PC-3 (cell line): ENCODE results near the gene MBOAT1. TPM values are rescaled to one million over a fixed set of nuclear protein-coding genes. Genes with fewer than 3 reads are reported as not detected.

Source experiments
- ATAC-seq: fragments of 200-7000 bp; cut with Tn5 transposase; 2 replicates; pipeline ENCODE4 v1.9.1; 2020; ENCODE audit warnings: mild to moderate bottlenecking, moderate library complexity
- BruUV-seq: library from RNA; stranded (reverse); fragments of 400-500 nt; replicated peaks from 2 replicates; lab custom pipeline; 2021; lab: Mats Ljungman, UMichigan
- CTCF ChIA-PET: fragments of 300-600 bp; sonication (Branson Sonifier 250); formaldehyde crosslinking; loops from one replicate; lab custom pipeline; 2022; ENCODE audit warnings: antibody characterized with exemption; lab: Charles Lee
- POLR2A ChIA-PET: fragments of 300-600 bp; sonication (Branson Sonifier 250); formaldehyde crosslinking; loops from one replicate; lab custom pipeline; 2022; ENCODE audit warnings: antibody characterized with exemption; ENCODE audit not compliant: unreplicated experiment; lab: Charles Lee
- DNase-seq: peaks from one replicate; pipeline ENCODE4 v3.0.0-alpha.2; 2015
- H2AFZ ChIP-seq: fragments of 300-600 bp; sonication (generic); 2 replicates; pipeline ENCODE4 v1.6.0; 2016; ENCODE audit warnings: antibody characterized with exemption, low read length
- H3F3A ChIP-seq: fragments of 300-600 bp; sonication (generic); one replicate; pipeline ENCODE4 v1.6.0; 2017; ENCODE audit warnings: antibody characterized with exemption, low read length, control low read depth, mild to moderate bottlenecking; ENCODE audit not compliant: unreplicated experiment
- H3K27ac ChIP-seq: fragments of 300-600 bp; sonication (generic); 2 replicates; pipeline ENCODE4 v1.5.1; 2016; ENCODE audit warnings: mild to moderate bottlenecking, low read length
- H3K27me3 ChIP-seq: fragments of 300-600 bp; sonication (generic); 2 replicates; pipeline ENCODE4 v1.6.1; 2016; ENCODE audit warnings: low read length, mixed read lengths
- H3K36me3 ChIP-seq: fragments of 300-600 bp; sonication (generic); 2 replicates; pipeline ENCODE4 v1.6.1; 2016; ENCODE audit warnings: low read depth, mixed run types, low read length, mixed read lengths
- H3K4me1 ChIP-seq: fragments of 300-600 bp; sonication (generic); 2 replicates; pipeline ENCODE4 v1.5.1; 2016; ENCODE audit warnings: low read length; ENCODE audit not compliant: insufficient read depth
- H3K4me2 ChIP-seq: fragments of 300-600 bp; sonication (generic); 2 replicates; pipeline ENCODE4 v1.6.0; 2016; ENCODE audit warnings: low read length
- H3K4me3 ChIP-seq: fragments of 300-600 bp; sonication (generic); 2 replicates; pipeline ENCODE4 v1.5.1; 2016; ENCODE audit warnings: mild to moderate bottlenecking, low read length, mixed read lengths
- H3K79me2 ChIP-seq: fragments of 300-600 bp; sonication (generic); 2 replicates; pipeline ENCODE4 v1.6.1; 2017; ENCODE audit warnings: low read length, mixed read lengths
- H3K9ac ChIP-seq: fragments of 300-600 bp; sonication (generic); 2 replicates; pipeline ENCODE4 v1.6.0; 2016; ENCODE audit warnings: mild to moderate bottlenecking, low read length
- H3K9me2 ChIP-seq: fragments of 300-600 bp; sonication (generic); replicated peaks from 2 replicates; pipeline ENCODE4 v1.6.1; 2016; ENCODE audit warnings: mixed run types, low read length, mixed read lengths
- H3K9me3 ChIP-seq: fragments of 300-600 bp; sonication (generic); 2 replicates; pipeline ENCODE4 v1.6.1; 2016; ENCODE audit warnings: low read length, mixed read lengths
- H4K20me1 ChIP-seq: fragments of 300-600 bp; sonication (generic); 2 replicates; pipeline ENCODE4 v1.6.1; 2016; ENCODE audit warnings: low read length, mixed read lengths
- EZH2 ChIP-seq: fragments of 300-600 bp; sonication (generic); IDR thresholded peaks from one replicate; pipeline ENCODE4 v1.6.1; 2017; ENCODE audit warnings: antibody characterized with exemption, mild to moderate bottlenecking, low read length; ENCODE audit not compliant: unreplicated experiment
- EZH2phosphoT487 ChIP-seq: fragments of 300-600 bp; sonication (generic); IDR thresholded peaks from 2 replicates; pipeline ENCODE4 v1.6.1; 2018; ENCODE audit warnings: mild to moderate bottlenecking, antibody characterized with exemption, low read length, borderline replicate concordance
- intact Hi-C: fragments of 100-400 bp; cut with micrococcal nuclease; formaldehyde crosslinking; loops from 2 replicates; pipeline ENCODE4 v1.9.0; 2023
- total RNA-seq: library from RNA; depleted of rRNA; stranded (reverse); fragments of >200 nt; gene quantifications from 2 replicates; pipeline ENCODE4 v1.2.3, GENCODE V29; 2014
- TF ChIP-seq, protein P1 (sequence below): fragments of 300-600 bp; sonication (generic); conservative IDR thresholded peaks from 2 replicates; pipeline ENCODE4 v1.5.1; 2017; ENCODE audit warnings: antibody characterized with exemption, low read depth, mild to moderate bottlenecking, low read length

MBOAT1 gene
- total RNA-seq, 1 experiment from 2014 or later = 8.4 TPM

DNA sequence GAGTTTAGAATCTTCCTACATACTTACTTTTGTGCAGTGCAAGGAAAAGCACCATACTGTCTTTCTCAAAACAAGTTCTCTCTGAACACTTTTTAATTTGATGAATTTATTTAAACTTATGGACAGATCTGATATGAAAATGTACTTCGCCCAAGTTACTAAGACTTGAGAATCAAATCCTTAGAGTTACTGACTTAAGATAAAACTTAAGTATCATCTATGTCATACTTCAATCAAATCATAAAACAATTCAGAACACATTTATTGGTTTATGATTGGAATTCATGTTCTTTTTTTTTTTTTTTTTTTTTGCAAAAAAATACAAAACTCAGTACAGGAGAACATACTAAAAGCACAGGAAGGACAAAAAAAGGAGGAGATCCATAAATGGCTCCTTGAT lies 77.7 kb downstream of the MBOAT1 start:
- intact Hi-C loops = no loop called here
- no TSS peak for BruUV-seq
- POLR2A ChIA-PET = no interaction called here

DNA sequence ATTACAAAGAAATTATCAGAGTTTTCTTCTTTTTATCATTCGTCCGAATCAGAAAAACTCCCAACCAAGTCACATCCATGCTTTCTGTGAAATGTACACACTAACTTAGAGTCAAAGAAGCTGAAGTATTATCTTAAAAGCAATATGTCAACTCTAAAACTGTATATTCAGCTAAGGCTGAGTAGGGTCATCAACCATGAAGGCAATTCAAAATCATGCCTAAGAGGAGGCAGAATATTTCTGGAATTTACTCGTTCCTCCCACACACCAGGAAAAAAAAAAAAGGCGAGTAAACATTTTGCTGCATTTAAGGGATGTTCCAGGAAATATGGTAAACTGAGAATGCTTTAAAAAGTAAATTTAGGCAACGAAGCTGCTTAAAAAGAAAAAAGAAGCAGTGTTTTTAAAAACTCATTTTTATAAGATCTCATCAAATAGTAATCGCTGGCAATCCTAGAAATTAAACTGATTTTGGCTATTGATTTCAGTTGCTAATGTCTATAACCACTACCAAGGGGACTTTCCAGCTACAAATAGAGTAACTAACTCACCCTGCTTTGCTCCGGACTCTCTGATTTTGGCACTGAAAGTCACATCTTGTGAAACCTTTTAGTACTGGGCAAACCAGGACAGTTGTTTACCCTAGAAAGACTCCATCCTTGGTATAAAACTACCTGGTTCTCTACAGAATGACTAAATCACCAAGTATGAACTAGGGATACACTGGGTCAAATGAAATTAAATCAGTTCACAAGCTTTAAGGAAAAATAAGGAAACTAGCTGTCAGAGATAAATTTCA lies 82.8 kb downstream of the MBOAT1 start:
- ATAC-seq = no peak
- BruUV-seq = no TSS peak
- no peaks in the 10 kb centered on the region for H3K9me2 ChIP-seq
- no peaks in the 10 kb centered on the region for H3K9me3 ChIP-seq
- H3F3A ChIP-seq = no peaks in the 10 kb centered on the region
- no peak overlapping the region for H3K27ac ChIP-seq
- H3K27me3 ChIP-seq = no peaks in the 10 kb centered on the region
- H3K79me2 ChIP-seq = no peaks in the 10 kb centered on the region
- H2AFZ ChIP-seq = no peak overlapping the region
- TF ChIP-seq EZH2 (no peak), EZH2phosphoT487 (no peak)
- TF ChIP-seq, protein P1, sequence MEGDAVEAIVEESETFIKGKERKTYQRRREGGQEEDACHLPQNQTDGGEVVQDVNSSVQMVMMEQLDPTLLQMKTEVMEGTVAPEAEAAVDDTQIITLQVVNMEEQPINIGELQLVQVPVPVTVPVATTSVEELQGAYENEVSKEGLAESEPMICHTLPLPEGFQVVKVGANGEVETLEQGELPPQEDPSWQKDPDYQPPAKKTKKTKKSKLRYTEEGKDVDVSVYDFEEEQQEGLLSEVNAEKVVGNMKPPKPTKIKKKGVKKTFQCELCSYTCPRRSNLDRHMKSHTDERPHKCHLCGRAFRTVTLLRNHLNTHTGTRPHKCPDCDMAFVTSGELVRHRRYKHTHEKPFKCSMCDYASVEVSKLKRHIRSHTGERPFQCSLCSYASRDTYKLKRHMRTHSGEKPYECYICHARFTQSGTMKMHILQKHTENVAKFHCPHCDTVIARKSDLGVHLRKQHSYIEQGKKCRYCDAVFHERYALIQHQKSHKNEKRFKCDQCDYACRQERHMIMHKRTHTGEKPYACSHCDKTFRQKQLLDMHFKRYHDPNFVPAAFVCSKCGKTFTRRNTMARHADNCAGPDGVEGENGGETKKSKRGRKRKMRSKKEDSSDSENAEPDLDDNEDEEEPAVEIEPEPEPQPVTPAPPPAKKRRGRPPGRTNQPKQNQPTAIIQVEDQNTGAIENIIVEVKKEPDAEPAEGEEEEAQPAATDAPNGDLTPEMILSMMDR = no peak
- POLR2A ChIA-PET = no interaction called here
- H3K36me3 ChIP-seq = no peaks in the 10 kb centered on the region
- DNase-seq = no peak
- intact Hi-C loops = no loop called here
- H3K4me3 ChIP-seq = no peak overlapping the region
- H3K9ac ChIP-seq = no peak overlapping the region
- peaks cover 8% of the 10 kb centered on the region for H3K4me1 ChIP-seq
- H4K20me1 ChIP-seq = no peaks in the 10 kb centered on the region
- CTCF ChIA-PET = interaction anchor here (0.6 kb wide), 1 partner anchor 30 kb away, joined by 3 read pairs; no protein-coding TSS in a partner anchor
- no peak overlapping the region for H3K4me2 ChIP-seq

More for the DNA sequence above, 77.7 kb downstream of the MBOAT1 start:
- ATAC-seq (no peak), DNase-seq (no peak)
- no peaks in the 10 kb centered on the region for H4K20me1 ChIP-seq
- H3K9ac ChIP-seq = no peak overlapping the region
- CTCF ChIA-PET = no interaction called here
- no peaks in the 10 kb centered on the region for H3F3A ChIP-seq
- peaks cover 8% of the 10 kb centered on the region for H3K4me1 ChIP-seq
- H3K79me2 ChIP-seq = no peaks in the 10 kb centered on the region
- H3K27ac ChIP-seq = no peak overlapping the region
- H3K4me3 ChIP-seq = no peak overlapping the region
- no peaks in the 10 kb centered on the region for H3K9me2 ChIP-seq
- TF ChIP-seq EZH2 (no peak), EZH2phosphoT487 (no peak)
- TF ChIP-seq, protein P1 = no peak
- no peak overlapping the region for H2AFZ ChIP-seq
- H3K36me3 ChIP-seq = no peaks in the 10 kb centered on the region
- no peaks in the 10 kb centered on the region for H3K9me3 ChIP-seq
- no peaks in the 10 kb centered on the region for H3K27me3 ChIP-seq
- H3K4me2 ChIP-seq = no peak overlapping the region

DNA sequence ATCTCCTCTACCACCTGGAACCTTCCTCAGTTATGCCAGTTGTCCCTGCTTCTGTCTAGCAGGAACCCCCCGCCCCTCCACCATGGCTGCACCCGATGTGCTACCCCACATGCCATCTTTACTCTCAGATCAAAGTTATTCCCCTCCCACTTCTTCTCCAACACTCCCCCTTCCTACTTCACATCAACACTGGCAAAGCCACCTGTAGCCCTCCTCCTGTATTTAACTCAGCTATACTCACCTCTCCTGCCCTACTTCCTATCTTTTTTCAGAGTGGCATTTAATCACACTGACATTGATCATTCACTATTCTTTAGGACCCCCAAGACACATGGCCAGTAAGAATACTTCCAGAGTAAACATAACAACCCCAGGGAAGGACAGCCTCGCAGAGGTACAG lies 84.3 kb downstream of the MBOAT1 start:
- no peaks in the 10 kb centered on the region for H3K36me3 ChIP-seq
- H3K4me2 ChIP-seq = no peak overlapping the region
- H3K9me3 ChIP-seq = no peaks in the 10 kb centered on the region
- no peak overlapping the region for H3K9ac ChIP-seq
- no peaks in the 10 kb centered on the region for H3K27me3 ChIP-seq
- no peak overlapping the region for H2AFZ ChIP-seq
- TF ChIP-seq, protein P1 = no peak
- TF ChIP-seq EZH2 = no peak
- no peak for TF ChIP-seq EZH2phosphoT487
- BruUV-seq = no TSS peak
- no peak overlapping the region for H3K27ac ChIP-seq
- DNase-seq (no peak), ATAC-seq (no peak)
- CTCF ChIA-PET = interaction anchor here (1.3 kb wide), 1 partner anchor 85 kb away, joined by 5 read pairs; the partner anchor contains the start of gene MBOAT1
- no peak overlapping the region for H3K4me3 ChIP-seq
- intact Hi-C loops = no loop called here
- no peaks in the 10 kb centered on the region for H3K79me2 ChIP-seq
- POLR2A ChIA-PET = no interaction called here
- H4K20me1 ChIP-seq = no peaks in the 10 kb centered on the region
- H3K4me1 ChIP-seq = peaks cover 8% of the 10 kb centered on the region
- no peaks in the 10 kb centered on the region for H3F3A ChIP-seq
- H3K9me2 ChIP-seq = no peaks in the 10 kb centered on the region
